K562 (cell line): ENCODE results near the gene MARCKSL1. TPM values are rescaled to one million over a fixed set of nuclear protein-coding genes. Genes with fewer than 3 reads are reported as not detected.

ENCODE experiments used
- ATAC-seq: fragments of 200-7000 bp; cut with Tn5 transposase; 3 replicates; pipeline ENCODE4 v1.9.1; 2020; ENCODE audit warnings: moderate library complexity
- BruUV-seq: library from RNA; stranded (reverse); fragments of 400-500 nt; replicated peaks from 2 replicates; lab custom pipeline; 2021; lab: Mats Ljungman, UMichigan
- CTCF ChIA-PET: fragments of 300-600 bp; formaldehyde crosslinking; extraction: SDS; loops from one replicate; lab custom pipeline; 2021; ENCODE audit warnings: low intra/inter-chr PET ratio; lab: Yijun Ruan, JAX
- POLR2A ChIA-PET: fragments of 300-600, 350-650 bp; sonication (Branson Sonifier 250); formaldehyde crosslinking; extraction: SDS; loops from one replicate; lab custom pipeline; 2021; ENCODE audit warnings: antibody characterized with exemption, inconsistent platforms; lab: Yijun Ruan, JAX
- DNase-seq, 4 experiments: peaks; one replicate each; pipeline versions ENCODE4 v3.0.0 to v3.0.0-alpha.2; 2011 to 2018; ENCODE audit warnings: low spot score in 3 of 4, mixed read lengths in 3 of 4; ENCODE audit errors: extremely low read depth in 1 of 4
- FAIRE-seq: peaks from 2 replicates; lab custom pipeline; 2011; peaks lifted over from hg19 to GRCh38; lab: Jason Lieb, UNC
- H2AFZ ChIP-seq: 2 replicates; pipeline ENCODE4 v1.6.0; 2011; ENCODE audit warnings: low read depth, low read length, control low read depth, inconsistent platforms
- H3K27ac ChIP-seq: fragments of 200-600 bp; 3 replicates; pipeline ENCODE4 v1.8.0; 2011; ENCODE audit warnings: low read depth, mild to moderate bottlenecking, control low read depth, inconsistent platforms, low read length, moderate library complexity, mixed read lengths; ENCODE audit errors: extremely low read depth
- H3K27me3 ChIP-seq, 2 experiments: fragments of 300-600 bp in 1 of 2; 2 replicates in 1 of 2; 3 replicates in 1 of 2; pipeline versions ENCODE4 v1.6.0 to v1.8.0; 2011; ENCODE audit warnings: inconsistent platforms in 2 of 2, low read length in 2 of 2, mild to moderate bottlenecking in 1 of 2, mixed read lengths in 1 of 2, moderate library complexity in 1 of 2; ENCODE audit not compliant: control insufficient read depth in 2 of 2, insufficient read depth in 2 of 2
- H3K36me3 ChIP-seq: fragments of 300-600 bp; 3 replicates; pipeline ENCODE4 v1.8.0; 2011; ENCODE audit warnings: mild to moderate bottlenecking, low read length, inconsistent platforms; ENCODE audit not compliant: control insufficient read depth, insufficient read depth
- H3K4me1 ChIP-seq, 2 experiments: fragments of 200-600 bp in 1 of 2; replicated peaks in 1 of 2; 2 replicates in 1 of 2; 3 replicates in 1 of 2; pipeline versions ENCODE4 v1.5.1 to v1.8.0; 2011; ENCODE audit warnings: inconsistent platforms in 2 of 2, low read length in 2 of 2, mild to moderate bottlenecking in 1 of 2, mixed read lengths in 1 of 2, moderate library complexity in 1 of 2; ENCODE audit not compliant: control insufficient read depth in 2 of 2, insufficient read depth in 2 of 2
- H3K4me2 ChIP-seq: 2 replicates; pipeline ENCODE4 v1.6.1; 2011; ENCODE audit warnings: low read length, control low read depth, inconsistent platforms, mixed read lengths; ENCODE audit not compliant: insufficient read depth
- H3K4me3 ChIP-seq: fragments of 200-600 bp; sonication (generic), shearing (Covaris generic); 2 replicates; pipeline ENCODE4 v1.5.1; 2016; ENCODE audit warnings: control low read depth, inconsistent platforms
- H3K79me2 ChIP-seq: fragments of 200-600 bp; 3 replicates; pipeline ENCODE4 v1.8.0; 2011; ENCODE audit warnings: low read length, inconsistent platforms; ENCODE audit not compliant: control insufficient read depth, insufficient read depth
- H3K9ac ChIP-seq, 2 experiments: 2 replicates each; pipeline versions ENCODE4 v1.6.0 to v1.6.1; 2011; ENCODE audit warnings: low read depth in 2 of 2, low read length in 2 of 2, control low read depth in 1 of 2, inconsistent platforms in 1 of 2, mild to moderate bottlenecking in 1 of 2, mixed read lengths in 1 of 2; ENCODE audit not compliant: insufficient read depth in 1 of 2
- H3K9me1 ChIP-seq: one replicate; pipeline ENCODE4 v1.6.0; 2011; ENCODE audit warnings: inconsistent platforms, mild to moderate bottlenecking, low read length, moderate library complexity; ENCODE audit not compliant: control insufficient read depth, insufficient read depth
- H3K9me3 ChIP-seq: replicated peaks from 2 replicates; pipeline ENCODE4 v1.5.1; 2011; ENCODE audit warnings: low read depth, low read length, inconsistent platforms; ENCODE audit not compliant: control insufficient read depth, insufficient read depth
- H4K20me1 ChIP-seq: replicated peaks from 2 replicates; pipeline ENCODE4 v1.6.1; 2011; ENCODE audit warnings: low read length, inconsistent platforms, mixed read lengths; ENCODE audit not compliant: control insufficient read depth, insufficient read depth
- CHD1 ChIP-seq: fragments of 200-600 bp; sonication (generic); IDR thresholded peaks from one replicate; pipeline ENCODE4 v1.6.1; 2012; ENCODE audit warnings: mild to moderate bottlenecking, moderate library complexity, low read length, inconsistent platforms
- E2F3 ChIP-seq: fragments of 250-450 bp; sonication (Bioruptor Pico); IDR thresholded peaks from 2 replicates; pipeline ENCODE4 v1.4.0; 2020; ENCODE audit warnings: mild to moderate bottlenecking
- E2F4 ChIP-seq: sonication (generic); formaldehyde crosslinking; IDR thresholded peaks from 2 replicates; pipeline ENCODE4 v1.8.0; 2022; ENCODE audit warnings: mild to moderate bottlenecking, low read depth, missing genetic modification reagents
- FOXK1 ChIP-seq: sonication (generic); formaldehyde crosslinking; IDR thresholded peaks from 2 replicates; pipeline ENCODE4 v1.8.0; 2022; ENCODE audit warnings: missing genetic modification reagents, mild to moderate bottlenecking, borderline replicate concordance
- ILK ChIP-seq: fragments of 450-650 bp; IDR thresholded peaks from 2 replicates; pipeline ENCODE4 v1.6.1; 2016; ENCODE audit warnings: missing genetic modification characterization, low read depth, mild to moderate bottlenecking, missing compliant biosample characterization, moderate library complexity, borderline replicate concordance
- IRF2 ChIP-seq: sonication (generic); formaldehyde crosslinking; IDR thresholded peaks from 2 replicates; pipeline ENCODE4 v1.8.1; 2022; ENCODE audit warnings: mild to moderate bottlenecking, missing genetic modification reagents
- MEF2A ChIP-seq: IDR thresholded peaks from 2 replicates; pipeline ENCODE4 v1.6.1; 2011; ENCODE audit warnings: low read depth, mild to moderate bottlenecking, low read length, moderate library complexity; ENCODE audit not compliant: control insufficient read depth
- MYBL2 ChIP-seq, 2 experiments: fragments of 450-650 bp in 1 of 2; sonication (generic) in 1 of 2; formaldehyde crosslinking in 1 of 2; IDR thresholded peaks; 2 replicates each; pipeline versions ENCODE4 v1.6.1 to v1.8.1; 2017 to 2022; ENCODE audit warnings: borderline replicate concordance in 1 of 2, inconsistent platforms in 1 of 2, low read depth in 1 of 2, mild to moderate bottlenecking in 1 of 2, missing genetic modification reagents in 1 of 2, moderate library complexity in 1 of 2
- NFIX ChIP-seq: fragments of 250-450 bp; sonication (Bioruptor Pico); IDR thresholded peaks from 2 replicates; pipeline ENCODE4 v1.4.0; 2020; ENCODE audit warnings: low read depth, mild to moderate bottlenecking, moderate library complexity
- PTBP1 ChIP-seq: fragments of 200-400 bp; formaldehyde crosslinking; IDR thresholded peaks from 2 replicates; pipeline ENCODE4 v1.6.1; 2017; ENCODE audit warnings: low read depth, low read length
- TCF7 ChIP-seq: sonication (generic); IDR thresholded peaks from 2 replicates; pipeline ENCODE4 v1.6.1; 2016; ENCODE audit warnings: antibody characterized with exemption, borderline replicate concordance
- WGBS: fragments of 100-300 bp; shearing (Covaris generic); methylation state at CpG from one replicate; pipeline ENCODE4 v1.1.6; 2016; ENCODE audit warnings: low coverage, mixed read lengths; ENCODE audit not compliant: insufficient coverage; ENCODE audit errors: missing lambda C conversion rate; 5-methylcytosine and 5-hydroxymethylcytosine counted together
- in situ Hi-C: fragments of 300-500 bp; cut with MboI; formaldehyde crosslinking; loops from 4 replicates; pipeline ENCODE4 v1.15.0; 2018; ENCODE audit warnings: inconsistent platforms, mixed read lengths
- intact Hi-C: fragments of 100-400 bp; cut with micrococcal nuclease; formaldehyde crosslinking; loops from 2 replicates; pipeline ENCODE4 v1.14.2; 2022
- polyA plus RNA-seq, 8 experiments: library from polyadenylated mRNA; depleted of rRNA in 4 of 8; stranded (reverse) in 5 of 8; unstranded in 3 of 8; fragments of >200 nt; fragmentation: Nextera tagmentation in 2 of 8; fragmentation: Illumina TruSeq in 1 of 8; extraction: Ambion mirVana in 2 of 8; extraction: Trizol in 1 of 8; gene quantifications; 2 replicates each; pipeline versions ENCODE4 v1.2.1 to v1.2.3, GENCODE V29; 2011 to 2014; ENCODE audit warnings: inconsistent platforms in 1 of 8, missing spikeins in 1 of 8
- total RNA-seq, 7 experiments: library from RNA; depleted of rRNA in 6 of 7; stranded (reverse); fragments of >200 nt in 6 of 7; fragmentation: Illumina TruSeq in 2 of 7; extraction: Trizol in 2 of 7; gene quantifications; 2 replicates each; pipeline versions ENCODE4 v1.2.1 to v1.2.3, GENCODE V29; 2011 to 2021; ENCODE audit warnings: low replicate concordance in 1 of 7
- TF ChIP-seq, protein P1 (sequence below), 2 experiments: IDR thresholded peaks in 1 of 2; conservative IDR thresholded peaks in 1 of 2; 2 replicates each; pipeline ENCODE4 v1.6.1; 2016; ENCODE audit warnings: low read depth in 2 of 2, mild to moderate bottlenecking in 1 of 2, missing compliant biosample characterization in 1 of 2, missing genetic modification characterization in 1 of 2, moderate library complexity in 1 of 2
- TF ChIP-seq, protein P2 (sequence below): sonication (generic); formaldehyde crosslinking; IDR thresholded peaks from 2 replicates; pipeline ENCODE4 v1.8.0; 2022; ENCODE audit warnings: mild to moderate bottlenecking, missing genetic modification reagents, borderline replicate concordance

The MARCKSL1 gene
- total and polyA plus RNA-seq, 9 of the 15 experiments (the other 6 are each of a cell fraction or from before 2014, with no cell fraction given): 14.7 to 325 (median 155) TPM

DNA sequence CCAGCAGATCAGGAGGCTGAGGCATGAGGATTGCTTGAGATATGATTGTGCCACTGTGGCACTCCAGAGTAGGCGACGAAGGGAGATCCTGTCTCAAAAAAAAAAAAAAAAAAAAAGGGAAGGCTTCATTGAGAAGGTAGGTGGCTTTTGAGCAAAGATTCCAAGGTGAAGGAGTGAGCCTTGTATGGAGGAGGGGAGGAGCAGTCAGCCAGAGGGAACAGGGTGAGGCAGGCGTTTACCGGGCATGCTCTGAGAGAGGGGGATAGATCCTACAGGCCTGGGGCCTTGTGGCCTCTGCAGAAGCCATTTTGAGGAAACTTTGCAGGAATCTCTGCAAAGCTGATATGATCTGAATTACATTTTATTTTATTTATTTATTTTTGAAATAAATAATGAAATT lies 49.3 kb downstream of the MARCKSL1 start (continued):
- TF ChIP-seq, protein P1, sequence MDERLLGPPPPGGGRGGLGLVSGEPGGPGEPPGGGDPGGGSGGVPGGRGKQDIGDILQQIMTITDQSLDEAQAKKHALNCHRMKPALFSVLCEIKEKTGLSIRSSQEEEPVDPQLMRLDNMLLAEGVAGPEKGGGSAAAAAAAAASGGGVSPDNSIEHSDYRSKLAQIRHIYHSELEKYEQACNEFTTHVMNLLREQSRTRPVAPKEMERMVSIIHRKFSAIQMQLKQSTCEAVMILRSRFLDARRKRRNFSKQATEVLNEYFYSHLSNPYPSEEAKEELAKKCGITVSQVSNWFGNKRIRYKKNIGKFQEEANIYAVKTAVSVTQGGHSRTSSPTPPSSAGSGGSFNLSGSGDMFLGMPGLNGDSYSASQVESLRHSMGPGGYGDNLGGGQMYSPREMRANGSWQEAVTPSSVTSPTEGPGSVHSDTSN (CRISPR knock-in tag; IDR thresholded peaks at IDR 0.05; ENCODE audit: low read depth): no peak
- TF ChIP-seq, protein P1 (tag; conservative IDR thresholded peaks at IDR 0.05; ENCODE audit: low read depth): no peak
- TF ChIP-seq E2F3 (CRISPR knock-in tag): no peak
- TF ChIP-seq IRF2 (CRISPR knock-in tag): no peak

DNA sequence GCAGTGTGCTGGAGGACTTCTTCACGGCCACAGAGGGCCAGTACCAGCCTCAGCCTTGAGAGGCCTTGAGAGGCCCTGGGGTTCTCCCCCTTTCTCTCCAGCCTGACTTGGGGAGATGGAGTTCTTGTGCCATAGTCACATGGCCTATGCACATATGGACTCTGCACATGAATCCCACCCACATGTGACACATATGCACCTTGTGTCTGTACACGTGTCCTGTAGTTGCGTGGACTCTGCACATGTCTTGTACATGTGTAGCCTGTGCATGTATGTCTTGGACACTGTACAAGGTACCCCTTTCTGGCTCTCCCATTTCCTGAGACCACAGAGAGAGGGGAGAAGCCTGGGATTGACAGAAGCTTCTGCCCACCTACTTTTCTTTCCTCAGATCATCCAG lies 50.4 kb downstream of the MARCKSL1 start:
- Histone ChIP-seq H3K9ac (no peak overlapping the region), H3K27me3 (no peaks in the 10 kb centered on the region), H3K79me2 (no peaks in the 10 kb centered on the region), H4K20me1 (no peaks in the 10 kb centered on the region), H3K4me1 (peaks cover under 1 to 1% of the 10 kb centered on the region in 2 experiments; a peak in 4 of 5 replicates), H3K4me2 (no peak overlapping the region), H3K4me3 (no peak overlapping the region), H2AFZ (peak overlapping the region; percentile 37), H3K36me3 (no peaks in the 10 kb centered on the region), H3K27ac (no peak overlapping the region), H3K9me3 (no peaks in the 10 kb centered on the region), H3K9me1 (no peaks in the 10 kb centered on the region)
- no peak for FAIRE-seq
- no peak for ATAC-seq
- no peak for DNase-seq
- ChIA-PET CTCF (no interaction called here), POLR2A (no interaction called here)
- BruUV-seq: no TSS peak
- intact Hi-C loops: no loop called here
- WGBS: 39% methylated on average over 3 of the region's 3 CpGs
- in situ Hi-C loops: no loop called here
- TF ChIP-seq PTBP1 (no peak), FOXK1 (CRISPR knock-in tag) (no peak), TCF7 (no peak), CHD1 (no peak), NFIX (CRISPR knock-in tag) (no peak), E2F4 (CRISPR knock-in tag) (no peak), MEF2A (no peak), ILK (no peak), MYBL2 (IDR thresholded peaks at IDR 0.05; ENCODE audit: low read depth) (no peak), MYBL2 (CRISPR knock-in tag; IDR thresholded peaks at IDR 0.05; ENCODE audit: borderline replicate concordance) (no peak)
- TF ChIP-seq, protein P2, sequence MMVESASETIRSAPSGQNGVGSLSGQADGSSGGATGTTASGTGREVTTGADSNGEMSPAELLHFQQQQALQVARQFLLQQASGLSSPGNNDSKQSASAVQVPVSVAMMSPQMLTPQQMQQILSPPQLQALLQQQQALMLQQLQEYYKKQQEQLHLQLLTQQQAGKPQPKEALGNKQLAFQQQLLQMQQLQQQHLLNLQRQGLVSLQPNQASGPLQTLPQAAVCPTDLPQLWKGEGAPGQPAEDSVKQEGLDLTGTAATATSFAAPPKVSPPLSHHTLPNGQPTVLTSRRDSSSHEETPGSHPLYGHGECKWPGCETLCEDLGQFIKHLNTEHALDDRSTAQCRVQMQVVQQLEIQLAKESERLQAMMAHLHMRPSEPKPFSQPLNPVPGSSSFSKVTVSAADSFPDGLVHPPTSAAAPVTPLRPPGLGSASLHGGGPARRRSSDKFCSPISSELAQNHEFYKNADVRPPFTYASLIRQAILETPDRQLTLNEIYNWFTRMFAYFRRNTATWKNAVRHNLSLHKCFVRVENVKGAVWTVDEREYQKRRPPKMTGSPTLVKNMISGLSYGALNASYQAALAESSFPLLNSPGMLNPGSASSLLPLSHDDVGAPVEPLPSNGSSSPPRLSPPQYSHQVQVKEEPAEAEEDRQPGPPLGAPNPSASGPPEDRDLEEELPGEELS: no peak
